ENCODE measurements around the gene KCTD21.
"Not testable (repeated sequence)": the region's sequence is repeated elsewhere in the genome, so short reads cannot be mapped to it uniquely, and the experiment has no call there.

Gene KCTD21, protein sequence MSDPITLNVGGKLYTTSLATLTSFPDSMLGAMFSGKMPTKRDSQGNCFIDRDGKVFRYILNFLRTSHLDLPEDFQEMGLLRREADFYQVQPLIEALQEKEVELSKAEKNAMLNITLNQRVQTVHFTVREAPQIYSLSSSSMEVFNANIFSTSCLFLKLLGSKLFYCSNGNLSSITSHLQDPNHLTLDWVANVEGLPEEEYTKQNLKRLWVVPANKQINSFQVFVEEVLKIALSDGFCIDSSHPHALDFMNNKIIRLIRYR

GRCh38 chr11:78188286-78189173 lies at the start of gene KCTD21, which contains the start of gene USP35:
Gene KCTD21, minus strand, starts transcription at chr11:78188626. Its CDS starts 14,072 bp downstream, at chr11:78174554.
Gene USP35, plus strand, starts transcription at chr11:78188919. Its CDS starts 7,327 bp downstream, at chr11:78196246.
- TF ChIP-seq FOXM1 (IDR thresholded peaks at IDR 0.05; ENCODE audit: borderline replicate concordance) = peak; percentile 45; the same call in 1 of the 2 replicates
- peak; percentile 78 for TF ChIP-seq PKNOX1 (IDR thresholded peaks at IDR 0.05)
- TF ChIP-seq SUZ12 (IDR thresholded peaks at IDR 0.05) = peak; percentile 68; the same call in 1 of the 2 replicates
- TF ChIP-seq HDGF (IDR thresholded peaks at IDR 0.05; ENCODE audit: borderline replicate concordance) = no peak
- TF ChIP-seq TARDBP (IDR thresholded peaks at IDR 0.05) = no peak
- 0 out of 2 replicates have a peak, but pooled peaks have one; percentile 29 for TF ChIP-seq L3MBTL2 (conservative IDR thresholded peaks at IDR 0.05)
- ChIA-PET CTCF (no interaction called here), POLR2A (interaction anchor here (0.6 to 2.3 kb wide), 8 partner anchors 12 to 387 kb away, joined by 3 to 23 read pairs (median 3); partner anchors contain the start of genes ALG8, GAB2 and NDUFC2)
- DNase-seq (ENCODE audit: extremely low spot score) = peak; percentile 98

- DNase-seq (ENCODE audit: extremely low spot score) = no peak
- CTCF ChIA-PET = interaction anchor here (0.7 kb wide), 1 partner anchor 136 kb away, joined by 3 read pairs; no protein-coding TSS in a partner anchor
- TF ChIP-seq FOXA1 (IDR thresholded peaks at IDR 0.05) = no peak
- TF ChIP-seq BHLHE40 (IDR thresholded peaks at IDR 0.05; ENCODE audit: borderline replicate concordance) = no peak
- no peak for TF ChIP-seq HDGF (IDR thresholded peaks at IDR 0.05; ENCODE audit: borderline replicate concordance)
- TF ChIP-seq PKNOX1 (IDR thresholded peaks at IDR 0.05) = no peak
- TF ChIP-seq CTBP1 (IDR thresholded peaks at IDR 0.05; ENCODE audit: borderline replicate concordance) = no peak
- no peak for TF ChIP-seq ELF4 (IDR thresholded peaks at IDR 0.05)
- TF ChIP-seq FOXK2 (IDR thresholded peaks at IDR 0.05) = no peak
- no peak for TF ChIP-seq TARDBP (IDR thresholded peaks at IDR 0.05)
- TF ChIP-seq NFRKB (IDR thresholded peaks at IDR 0.05) = no peak
- TF ChIP-seq L3MBTL2 (conservative IDR thresholded peaks at IDR 0.05) = no peak
- no peak for TF ChIP-seq LEF1 (IDR thresholded peaks at IDR 0.05; ENCODE audit: borderline replicate concordance)
- POLR2A ChIA-PET = no interaction called here
Measured at GRCh38 chr11:78237293-78238046, 49.0 kb upstream of the KCTD21 start.

GRCh38 chr11:78234006-78234405 lies 45.6 kb upstream of the KCTD21 start:
- TF ChIP-seq ZNF384 (IDR thresholded peaks at IDR 0.05) (no peak), TARDBP (IDR thresholded peaks at IDR 0.05) (no peak), SUZ12 (IDR thresholded peaks at IDR 0.05) (no peak), SP1 (IDR thresholded peaks at IDR 0.05) (no peak), PKNOX1 (IDR thresholded peaks at IDR 0.05) (no peak), FOXA1 (IDR thresholded peaks at IDR 0.05) (no peak), L3MBTL2 (conservative IDR thresholded peaks at IDR 0.05) (no peak), LEF1 (IDR thresholded peaks at IDR 0.05; ENCODE audit: borderline replicate concordance) (no peak), NFRKB (IDR thresholded peaks at IDR 0.05) (no peak), ELF4 (IDR thresholded peaks at IDR 0.05) (no peak), CTBP1 (IDR thresholded peaks at IDR 0.05; ENCODE audit: borderline replicate concordance) (no peak), FOXM1 (IDR thresholded peaks at IDR 0.05; ENCODE audit: borderline replicate concordance) (no peak), ARNT (IDR thresholded peaks at IDR 0.05) (no peak)
- DNase-seq (ENCODE audit: extremely low spot score) = no peak
- ChIA-PET POLR2A (no interaction called here), CTCF (interaction anchor here (0.6 kb wide), 1 partner anchor 18 kb away, joined by 3 read pairs; no protein-coding TSS in a partner anchor)

DNA sequence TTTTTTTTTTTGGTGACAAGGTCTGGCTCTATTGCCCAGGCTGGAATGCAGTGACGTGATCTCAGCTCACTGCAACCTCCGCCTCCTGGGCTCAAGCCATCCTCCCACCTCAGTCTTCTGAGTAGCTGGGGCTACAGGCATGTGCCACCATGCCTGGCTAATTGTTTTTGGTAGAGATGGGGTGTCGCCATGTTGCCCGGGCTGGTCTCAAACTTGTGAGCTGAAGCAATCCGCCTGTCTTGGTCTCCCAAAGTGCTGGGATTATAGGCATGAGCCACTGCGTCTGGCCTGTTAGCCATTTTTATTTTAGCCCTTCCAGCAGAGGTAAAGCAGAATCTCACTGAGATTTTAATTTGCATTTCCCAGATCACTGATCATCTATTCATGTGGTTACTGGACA lies 44.6 kb upstream of the KCTD21 start:
- POLR2A ChIA-PET; CTCF ChIA-PET; DNase-seq (ENCODE audit: extremely low spot score): not testable (repeated sequence)

- ChIA-PET POLR2A (no interaction called here), CTCF (no interaction called here)
- no peak for DNase-seq (ENCODE audit: extremely low spot score)
- no peak for TF ChIP-seq TARDBP (IDR thresholded peaks at IDR 0.05)
- TF ChIP-seq BHLHE40 (IDR thresholded peaks at IDR 0.05; ENCODE audit: borderline replicate concordance) = no peak
- no peak for TF ChIP-seq HDGF (IDR thresholded peaks at IDR 0.05; ENCODE audit: borderline replicate concordance)
- TF ChIP-seq LEF1 (IDR thresholded peaks at IDR 0.05; ENCODE audit: borderline replicate concordance) = no peak
- no peak for TF ChIP-seq FOXM1 (IDR thresholded peaks at IDR 0.05; ENCODE audit: borderline replicate concordance)
- no peak for TF ChIP-seq SUZ12 (IDR thresholded peaks at IDR 0.05)
- no peak for TF ChIP-seq ARNT (IDR thresholded peaks at IDR 0.05)
- TF ChIP-seq NFRKB (IDR thresholded peaks at IDR 0.05) = no peak
- TF ChIP-seq PKNOX1 (IDR thresholded peaks at IDR 0.05) = no peak
- TF ChIP-seq ELF4 (IDR thresholded peaks at IDR 0.05) = no peak
- TF ChIP-seq SP1 (IDR thresholded peaks at IDR 0.05) = no peak
- no peak for TF ChIP-seq FOXA1 (IDR thresholded peaks at IDR 0.05)
- TF ChIP-seq CTBP1 (IDR thresholded peaks at IDR 0.05; ENCODE audit: borderline replicate concordance) = no peak
- TF ChIP-seq ZNF384 (IDR thresholded peaks at IDR 0.05) = no peak
- TF ChIP-seq L3MBTL2 (conservative IDR thresholded peaks at IDR 0.05) = no peak
Measured at GRCh38 chr11:78231962-78232501, 43.6 kb upstream of the KCTD21 start.

Measured in HEK293T (cell line).